ENCODE results near the gene OTOG.

- TF ChIP-seq POLR2A (IDR thresholded peaks at IDR 0.05) (no peak), CTCF (IDR thresholded peaks at IDR 0.05) (no peak)
Measured at GRCh38 chr11:17511571-17511970, 35.5 kb upstream of the OTOG start.
